Activated CD4-positive, alpha-beta T cell treated with anti-CD3 and anti-CD28 coated beads, Interleukin-2, Interleukin-6, amounts not matched to agents 100 ng/mL and 50 ng/mL, durations not matched to agents 16 hours and 8 hours (primary cell): ENCODE results near the gene SAXO1.
A peak's percentile ranks its signal among the peaks of the same experiment; 100 is the strongest.

Experiments used
- DNase-seq: peaks from one replicate; pipeline ENCODE4 v3.0.0-alpha.2; 2020

Gene SAXO1

GRCh38 chr9:18909140-18910018 is 123.6 kb downstream of the SAXO1 start:
- no peak for DNase-seq

GRCh38 chr9:18907927-18908625 is 124.9 kb downstream of the SAXO1 start:
- no peak for DNase-seq

DNA sequence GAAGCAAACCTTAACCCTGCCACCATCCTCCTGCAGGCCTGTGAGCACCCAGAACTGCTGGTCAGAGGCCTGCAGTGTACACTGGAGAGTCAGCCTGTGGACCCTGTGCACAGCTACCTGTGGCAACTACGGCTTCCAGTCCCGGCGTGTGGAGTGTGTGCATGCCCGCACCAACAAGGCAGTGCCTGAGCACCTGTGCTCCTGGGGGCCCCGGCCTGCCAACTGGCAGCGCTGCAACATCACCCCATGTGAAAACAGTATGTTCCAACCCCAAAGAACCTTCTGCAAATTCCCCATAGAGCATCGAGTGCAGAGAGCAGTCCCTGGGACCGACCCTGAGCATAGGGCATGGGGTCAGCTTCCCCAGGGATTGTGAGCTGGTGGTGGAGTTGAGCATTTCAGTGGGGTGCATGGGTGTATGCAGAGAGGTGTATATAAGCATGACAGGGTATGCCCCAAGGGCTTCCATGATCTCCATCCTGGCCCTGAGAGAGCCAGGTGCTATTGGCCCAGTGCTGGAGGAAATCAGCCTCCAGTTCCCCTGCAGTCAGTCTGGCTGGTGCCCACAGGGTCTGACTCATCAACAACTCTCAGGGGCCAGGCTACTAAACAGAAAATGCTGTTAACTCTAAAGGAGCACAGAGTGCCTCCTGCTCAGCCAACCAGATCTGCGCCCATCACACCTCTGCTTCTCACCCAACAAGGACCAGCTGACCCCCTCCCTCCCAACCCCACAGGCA is 126.2 kb downstream of the SAXO1 start:
- no peak for DNase-seq

- DNase-seq: no peak
Measured at GRCh38 chr9:18905883-18906629, 127.0 kb downstream of the SAXO1 start.

- DNase-seq: no peak
Measured at GRCh38 chr9:18905028-18905882, 127.8 kb downstream of the SAXO1 start.

DNA sequence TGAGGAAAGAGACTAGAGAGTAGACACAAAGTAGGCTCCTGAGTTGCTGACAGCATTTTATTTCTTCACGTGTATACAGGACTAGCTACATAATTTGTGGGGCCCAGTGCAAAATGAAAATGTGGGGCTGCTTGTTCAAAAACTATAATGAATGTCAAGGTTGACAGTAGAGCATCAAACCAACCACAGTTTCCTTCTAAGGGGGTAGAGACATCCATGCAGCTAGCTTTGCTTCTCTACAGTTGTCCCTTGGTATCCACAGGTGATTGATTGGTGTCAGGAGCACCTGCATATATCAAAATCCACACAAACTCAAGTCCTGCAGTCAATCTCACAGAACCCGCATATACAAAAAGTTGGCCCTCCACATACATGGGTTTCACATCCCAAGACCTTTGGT is 129.6 kb downstream of the SAXO1 start:
- DNase-seq: no peak

DNA sequence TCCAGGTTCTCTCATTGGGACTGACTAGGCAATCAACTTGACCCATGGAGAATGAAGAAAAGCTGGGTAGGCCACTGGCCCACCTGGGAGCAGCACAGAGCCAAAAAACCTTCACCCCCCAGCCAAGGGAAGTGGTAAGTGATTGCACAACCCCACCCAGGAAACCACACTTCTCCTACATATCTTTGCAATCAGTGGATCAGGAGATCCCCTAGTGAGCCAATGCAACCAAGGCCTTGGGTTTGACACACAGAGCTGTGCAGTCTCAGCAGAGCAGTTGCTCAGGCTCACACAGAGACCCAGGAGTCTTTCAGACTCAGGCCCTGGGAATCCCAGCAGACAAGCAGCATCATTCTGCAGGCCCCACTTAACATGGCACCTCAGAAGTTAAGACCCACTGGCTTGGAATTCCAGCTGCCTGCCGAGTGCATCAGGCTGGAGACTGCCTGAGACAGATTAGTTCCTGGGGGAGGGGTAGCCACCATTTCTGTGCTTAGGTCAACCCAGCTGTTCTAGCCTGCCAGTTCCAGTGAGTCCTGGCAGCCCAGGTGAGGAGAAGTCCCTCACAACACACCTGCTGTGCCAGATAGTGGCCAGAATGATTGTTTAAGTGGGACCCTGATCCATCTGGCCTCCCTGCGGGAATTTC is 136.4 kb downstream of the SAXO1 start:
- DNase-seq: peak; percentile 43

DNA sequence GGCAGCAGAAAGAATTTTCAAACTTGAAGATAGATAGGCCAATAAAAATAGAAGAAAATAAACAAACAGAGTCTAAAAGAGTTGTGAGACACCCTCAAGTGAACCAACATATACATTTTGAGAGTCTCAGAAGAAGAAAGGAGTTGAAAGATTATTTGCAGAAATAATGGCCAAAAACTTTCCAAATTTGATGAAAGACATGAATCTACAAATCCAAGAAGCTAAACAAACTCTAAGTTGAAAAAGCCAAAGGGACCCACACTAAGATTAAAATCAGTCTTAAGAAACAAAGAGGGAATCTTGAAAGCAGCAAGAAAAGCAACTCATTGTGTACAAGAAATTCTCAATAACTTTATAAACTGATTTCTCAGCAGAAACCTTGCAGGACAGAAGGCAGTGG is 137.0 kb downstream of the SAXO1 start:
- no peak for DNase-seq

- DNase-seq: no peak
Measured at GRCh38 chr9:18893491-18893890, 139.5 kb downstream of the SAXO1 start.

- DNase-seq: no peak
Measured at GRCh38 chr9:18893046-18893445, 140.0 kb downstream of the SAXO1 start.

DNA sequence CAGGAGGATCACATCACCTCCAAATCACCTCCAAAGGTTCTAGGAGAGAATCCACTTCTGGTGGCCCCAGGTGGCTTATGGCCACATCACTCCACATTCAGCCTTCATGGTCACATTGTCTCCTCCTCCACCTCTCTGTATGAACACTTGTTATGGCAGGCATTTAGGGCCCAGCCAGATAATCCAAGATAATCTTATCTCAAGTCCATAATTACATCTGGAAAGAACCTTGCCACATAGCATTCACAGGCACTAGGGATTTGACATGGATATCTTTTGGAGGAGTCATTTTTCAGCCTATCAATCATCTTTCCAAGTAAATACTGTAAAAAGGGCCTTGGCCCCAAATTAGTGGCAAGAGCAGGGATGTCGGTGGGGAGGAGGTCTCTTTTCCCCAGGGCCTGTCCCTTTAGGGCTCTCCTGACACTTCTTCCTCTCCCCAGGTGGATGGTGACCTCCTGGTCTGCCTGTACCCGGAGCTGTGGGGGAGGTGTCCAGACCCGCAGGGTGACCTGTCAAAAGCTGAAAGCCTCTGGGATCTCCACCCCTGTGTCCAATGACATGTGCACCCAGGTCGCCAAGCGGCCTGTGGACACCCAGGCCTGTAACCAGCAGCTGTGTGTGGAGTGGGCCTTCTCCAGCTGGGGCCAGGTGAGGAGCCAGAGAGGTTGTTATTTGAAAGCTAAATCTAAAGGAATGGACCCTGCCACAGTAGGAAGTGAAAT is 140.9 kb downstream of the SAXO1 start:
- no peak for DNase-seq

DNA sequence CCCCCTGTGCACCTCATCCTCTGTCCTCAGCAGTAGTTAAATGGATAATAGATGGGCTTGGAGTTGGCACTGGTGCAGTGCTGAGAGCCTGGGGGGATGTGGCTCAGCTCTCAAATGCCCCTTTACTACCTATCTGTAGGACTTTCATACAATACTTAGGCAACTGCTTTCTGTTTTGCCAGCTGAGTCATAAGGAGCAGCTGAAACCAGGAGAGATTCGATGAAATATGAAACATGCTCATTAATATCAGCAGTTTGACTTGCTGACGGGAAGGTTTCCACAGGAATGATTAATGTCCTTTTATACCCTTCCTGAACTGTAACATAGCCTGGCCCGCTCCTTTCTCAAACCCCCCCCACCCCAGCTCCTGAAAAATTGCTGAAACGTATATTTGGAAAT is 142.6 kb downstream of the SAXO1 start:
- peak; percentile 24 for DNase-seq

GRCh38 chr9:18889550-18889949 is 143.5 kb downstream of the SAXO1 start:
- DNase-seq: no peak

GRCh38 chr9:18888290-18888689 is 144.7 kb downstream of the SAXO1 start:
- no peak for DNase-seq

- no peak for DNase-seq
Measured at GRCh38 chr9:18887546-18887945, 145.5 kb downstream of the SAXO1 start.

GRCh38 chr9:18881758-18882157 is 151.3 kb downstream of the SAXO1 start:
- no peak for DNase-seq

- no peak for DNase-seq
Measured at GRCh38 chr9:18877984-18878383, 155.0 kb downstream of the SAXO1 start.
